Motor neuron (in vitro differentiated cells): ENCODE data around the gene EPHA6. TPM values are rescaled to one million over a fixed set of nuclear protein-coding genes. Genes with fewer than 3 reads are reported as not detected.
"Not testable (repeated sequence)": the region's sequence is repeated elsewhere in the genome, so short reads cannot be mapped to it uniquely, and the experiment has no call there.

Experiments used
- ATAC-seq, 8 experiments: fragments of 200-7000 bp; cut with Tn5 transposase; replicated peaks in 6 of 8; 2 replicates each; pipeline ENCODE4 v1.8.0; 2021; ENCODE audit warnings: mild to moderate bottlenecking in 8 of 8, moderate library complexity in 8 of 8
- H3K27ac ChIP-seq, 2 donors: fragments of 250-450 bp; sonication (Bioruptor Pico); 2 replicates each; pipeline ENCODE4 v1.9.0; 2021; ENCODE audit warnings: antibody characterized with exemption in 2 of 2, mild to moderate bottlenecking in 2 of 2, moderate library complexity in 1 of 2
- H3K4me1 ChIP-seq, 2 donors: fragments of 250-450 bp; sonication (Bioruptor Pico); replicated peaks in 1 of 2; 2 replicates each; pipeline ENCODE4 v1.6.1; 2021; ENCODE audit warnings: antibody characterized with exemption in 2 of 2, mild to moderate bottlenecking in 2 of 2, moderate library complexity in 1 of 2
- H3K4me3 ChIP-seq, 5 donors: fragments of 250-450 bp; sonication (Bioruptor Pico); 2 replicates each; pipeline ENCODE4 v1.9.0; 2021; ENCODE audit warnings: antibody characterized with exemption in 5 of 5, mild to moderate bottlenecking in 5 of 5, moderate library complexity in 4 of 5
- WGBS, 10 experiments: fragments of 450-650 bp; shearing (Covaris generic); methylation state at CpG; one replicate each; pipeline ENCODE4 v1.0.0; 2022; 5-methylcytosine and 5-hydroxymethylcytosine counted together
- in situ Hi-C, 9 experiments: fragments of 400-800 bp; cut with MboI; loops; one replicate each; pipeline ENCODE4 v1.15.0; 2021; ENCODE audit warnings: low sequenced_read_pairs in 9 of 9, low pct_unique_long_range_greater_than_20kb in 2 of 9; ENCODE audit not compliant: unreplicated experiment in 9 of 9
- total RNA-seq, 8 experiments: library from RNA; unstranded; fragments of 300-600 nt; gene quantifications; 2 replicates each; pipeline versions ENCODE4 v1.2.3 to v1.2.4, GENCODE V29; 2022

The EPHA6 gene
- total RNA-seq, 8 experiments from 2014 or later = 0.31 to 11.2 (median 5.6) TPM

DNA sequence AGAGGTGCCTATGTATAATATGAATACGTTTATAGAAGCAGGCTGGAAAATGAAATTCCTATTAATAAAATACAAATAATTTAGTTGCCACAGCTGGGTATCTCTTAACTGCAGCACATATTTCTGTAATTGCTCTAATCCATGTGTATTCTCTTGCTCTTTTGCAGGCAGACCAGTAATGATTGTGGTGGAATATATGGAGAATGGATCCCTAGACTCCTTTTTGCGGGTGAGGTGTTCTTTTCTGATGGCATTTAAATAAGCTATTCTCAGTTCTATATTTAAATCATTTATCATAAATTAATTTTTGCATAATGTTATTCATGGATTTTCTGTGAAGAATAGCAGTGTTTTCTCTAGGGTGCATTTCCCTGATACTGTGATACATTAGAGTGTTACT lies 796.2 kb downstream of the EPHA6 start:
- Histone ChIP-seq H3K4me3 (no peak overlapping the region), H3K27ac (no peak overlapping the region), H3K4me1 (peaks cover 0 to 19% of the 10 kb centered on the region in 2 donors)
- in situ Hi-C loops = no loop called here
- 0 to 79% (median 34%) methylated on average over 1 to 2 of the region's 2 CpGs; no CpG with 5 or more reads in 2 of the 10 experiments for WGBS, 10 experiments
- ATAC-seq = peak in 2 of 8 experiments; percentile 7 to 75

GRCh38 chr3:97612632-97613031 lies 798.2 kb downstream of the EPHA6 start:
- H3K4me1 ChIP-seq = peaks cover 0 to 19% of the 10 kb centered on the region in 2 donors
- H3K27ac ChIP-seq = no peak overlapping the region
- 0 to 100% (median 82%) methylated on average over 1 of the region's 1 CpG; no CpG with 5 or more reads in 1 of the 10 experiments for WGBS, 10 experiments
- H3K4me3 ChIP-seq = no peak overlapping the region
- no peak for ATAC-seq
- in situ Hi-C loops = no loop called here

- no peak overlapping the region for H3K4me3 ChIP-seq
- no peak overlapping the region for H3K27ac ChIP-seq
- H3K4me1 ChIP-seq = peaks cover 0 to 19% of the 10 kb centered on the region in 2 donors
- 0 to 100% (median 77%) methylated on average over 1 to 2 of the region's 2 CpGs; no CpG with 5 or more reads in 1 of the 10 experiments for WGBS, 10 experiments
- in situ Hi-C loops = no loop called here
- ATAC-seq = peak in 1 of 8 experiments; percentile 35
Observed at GRCh38 chr3:97613139-97613538, 798.7 kb downstream of the EPHA6 start.

- in situ Hi-C loops, H3K27ac ChIP-seq, H3K4me3 ChIP-seq, ATAC-seq, H3K4me1 ChIP-seq: not testable (repeated sequence)
- 0 to 100% (median 83%) methylated on average over 1 of the region's 1 CpG for WGBS, 10 experiments
Observed at GRCh38 chr3:97620514-97620913, 806.1 kb downstream of the EPHA6 start.

- H3K4me1 ChIP-seq = no peaks in the 10 kb centered on the region
- ATAC-seq = no peak
- no peak overlapping the region for H3K27ac ChIP-seq
- H3K4me3 ChIP-seq = no peak overlapping the region
- in situ Hi-C loops = no loop called here
- 0 to 67% (median 40%) methylated on average over 1 of the region's 1 CpG; no CpG with 5 or more reads in 3 of the 10 experiments for WGBS, 10 experiments
Observed at GRCh38 chr3:97636465-97636864, 822.1 kb downstream of the EPHA6 start.

DNA sequence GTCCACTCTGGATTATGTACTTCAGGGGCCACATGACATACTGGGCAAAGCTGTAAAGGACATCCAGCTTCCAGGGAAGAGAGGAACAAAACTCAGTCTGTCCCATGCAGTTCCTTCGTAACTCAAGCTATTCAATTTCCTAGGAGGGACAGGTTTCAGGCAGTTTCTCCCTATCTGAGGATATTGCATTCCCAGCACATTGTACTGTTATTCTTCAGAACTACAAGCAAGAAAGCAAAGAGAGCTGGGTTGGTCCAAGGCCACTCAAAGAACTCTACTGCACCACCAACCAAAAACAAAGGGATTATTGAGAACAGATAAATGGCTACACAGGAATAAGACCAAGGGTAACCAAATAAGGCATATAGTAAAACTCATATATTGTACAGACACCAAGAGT lies 832.5 kb downstream of the EPHA6 start:
- 0 to 89% (median 37%) methylated on average over 1 of the region's 1 CpG; no CpG with 5 or more reads in 4 of the 10 experiments for WGBS, 10 experiments
- in situ Hi-C loops = no loop called here
- Histone ChIP-seq H3K4me3 (no peak overlapping the region), H3K27ac (peak overlapping the region; percentile 22 to 48), H3K4me1 (peaks cover 12 to 17% of the 10 kb centered on the region in 2 donors)
- peak in 5 of 8 experiments; percentile 60 to 76 (median 67) for ATAC-seq

GRCh38 chr3:97647441-97647982 lies 833.1 kb downstream of the EPHA6 start:
- WGBS, 10 experiments = 0 to 75% (median 22%) methylated on average over 1 of the region's 1 CpG; no CpG with 5 or more reads in 2 of the 10 experiments
- ATAC-seq = peak in 5 of 8 experiments; percentile 25 to 72 (median 45)
- Histone ChIP-seq H3K4me3 (no peak overlapping the region), H3K27ac (peak overlapping the region in 1 of 2 donors; percentile 22), H3K4me1 (peaks cover 12 to 17% of the 10 kb centered on the region in 2 donors)
- in situ Hi-C loops = no loop called here

- Histone ChIP-seq H3K4me3 (no peak overlapping the region), H3K4me1 (peaks cover 0 to 4% of the 10 kb centered on the region in 2 donors), H3K27ac (no peak overlapping the region)
- in situ Hi-C loops = loop anchor here in 1 of 9 experiments (25.0 kb wide), 1 partner anchor 794 kb away; no protein-coding TSS in a partner anchor
- WGBS, 10 experiments = 0 to 100% (median 81%) methylated on average over 1 of the region's 1 CpG; no CpG with 5 or more reads in 2 of the 10 experiments
- ATAC-seq = no peak
Observed at GRCh38 chr3:97655971-97656370, 841.6 kb downstream of the EPHA6 start.

DNA sequence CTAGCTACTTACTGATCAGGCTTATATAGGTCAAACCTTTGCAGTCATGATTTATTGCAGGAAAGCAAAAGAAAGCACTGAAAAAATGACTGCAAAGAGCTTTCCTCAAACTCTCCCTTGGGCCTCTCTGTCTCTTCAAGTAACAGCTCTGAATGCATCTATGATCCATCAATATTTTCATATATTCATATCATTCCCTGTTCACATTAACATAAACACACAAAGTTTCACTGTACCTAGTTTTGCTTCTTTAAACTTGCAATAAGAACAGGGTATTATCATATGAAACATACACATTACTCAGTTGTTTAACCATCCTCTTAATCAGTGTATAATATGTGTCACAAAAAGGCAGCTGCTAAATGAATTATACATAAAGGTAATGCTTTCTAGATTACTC lies 842.2 kb downstream of the EPHA6 start:
- in situ Hi-C loops = loop anchor here in 1 of 9 experiments (25.0 kb wide), 1 partner anchor 794 kb away; no protein-coding TSS in a partner anchor
- peak in 4 of 8 experiments; percentile 50 to 91 (median 50) for ATAC-seq
- no peak overlapping the region for H3K4me3 ChIP-seq
- peaks cover 0 to 4% of the 10 kb centered on the region in 2 donors for H3K4me1 ChIP-seq
- no peak overlapping the region for H3K27ac ChIP-seq

GRCh38 chr3:97658668-97659285 lies 844.4 kb downstream of the EPHA6 start:
- ATAC-seq = peak in 5 of 8 experiments; percentile 20 to 52 (median 44)
- 0 to 85% (median 48%) methylated on average over 1 to 3 of the region's 3 CpGs for WGBS, 10 experiments
- Histone ChIP-seq H3K4me3 (no peak overlapping the region), H3K4me1 (peaks cover 0 to 6% of the 10 kb centered on the region in 2 donors), H3K27ac (no peak overlapping the region)
- in situ Hi-C loops = loop anchor here in 1 of 9 experiments (25.0 kb wide), 1 partner anchor 796 kb away; no protein-coding TSS in a partner anchor

DNA sequence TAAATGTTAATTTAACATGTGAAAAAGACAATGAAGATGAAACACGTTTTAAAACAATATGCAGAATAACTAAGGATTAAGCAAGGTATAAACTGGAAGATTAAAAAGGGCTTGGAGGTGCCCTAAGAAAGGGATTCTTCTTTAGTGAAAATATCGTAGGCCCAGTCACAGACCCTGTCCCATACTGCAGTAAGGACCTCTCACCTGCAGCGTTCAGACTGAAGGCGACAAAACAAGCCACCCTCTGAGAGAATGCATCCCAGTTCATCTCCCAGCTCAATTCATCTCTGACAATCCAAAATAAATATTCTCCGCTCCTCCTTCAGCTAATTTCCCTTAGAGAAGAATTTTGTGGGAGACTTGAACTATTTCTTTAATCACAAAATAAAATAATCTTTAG lies 847.9 kb downstream of the EPHA6 start:
- peak in 2 of 8 experiments; percentile 12 to 26 for ATAC-seq
- H3K4me3 ChIP-seq = no peak overlapping the region
- WGBS, 10 experiments = 9 to 89% (median 33%) methylated on average over 1 to 5 of the region's 5 CpGs; no CpG with 5 or more reads in 1 of the 10 experiments
- H3K27ac ChIP-seq = no peak overlapping the region
- in situ Hi-C loops = loop anchor here in 1 of 9 experiments (25.0 kb wide), 1 partner anchor 800 kb away; no protein-coding TSS in a partner anchor
- H3K4me1 ChIP-seq = peaks cover 0 to 3% of the 10 kb centered on the region in 2 donors

DNA sequence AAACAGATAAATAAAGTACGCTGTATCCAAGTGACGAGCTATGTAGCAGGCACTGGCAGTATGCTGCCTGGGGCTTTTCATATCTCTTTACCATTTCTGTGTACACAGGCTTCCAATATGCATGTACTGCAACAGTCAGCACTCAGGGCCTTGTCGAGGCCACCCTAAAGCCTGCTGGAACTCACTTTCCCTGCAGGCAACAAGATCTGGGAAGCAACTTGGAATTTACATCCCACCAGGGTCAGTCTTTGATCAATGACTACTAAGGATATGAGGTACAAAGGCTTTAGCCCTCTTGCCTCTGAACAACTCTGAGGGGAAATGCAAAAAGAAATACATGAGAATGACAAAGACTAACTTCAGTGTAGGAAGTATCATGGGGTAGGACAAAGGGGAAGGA lies 848.4 kb downstream of the EPHA6 start:
- H3K4me3 ChIP-seq = no peak overlapping the region
- H3K27ac ChIP-seq = no peak overlapping the region
- in situ Hi-C loops = loop anchor here in 1 of 9 experiments (25.0 kb wide), 1 partner anchor 800 kb away; no protein-coding TSS in a partner anchor
- peak in 3 of 8 experiments; percentile 63 to 100 (median 78) for ATAC-seq
- WGBS, 10 experiments = 0 to 70% (median 52%) methylated on average over 1 to 3 of the region's 3 CpGs; no CpG with 5 or more reads in 2 of the 10 experiments
- peaks cover 0 to 3% of the 10 kb centered on the region in 2 donors for H3K4me1 ChIP-seq

GRCh38 chr3:97665896-97666295 lies 851.5 kb downstream of the EPHA6 start:
- WGBS, 10 experiments = 9 to 100% (median 88%) methylated on average over 1 to 5 of the region's 5 CpGs; no CpG with 5 or more reads in 1 of the 10 experiments
- Histone ChIP-seq H3K4me3 (no peak overlapping the region), H3K4me1 (peaks cover 0 to 3% of the 10 kb centered on the region in 2 donors), H3K27ac (no peak overlapping the region)
- no peak for ATAC-seq
- in situ Hi-C loops = loop anchor here in 1 of 9 experiments (25.0 kb wide), 1 partner anchor 804 kb away; no protein-coding TSS in a partner anchor
